RWPE1 (cell line): ENCODE results near the gene GP1BB.

ENCODE experiments used
- CTCF ChIA-PET: fragments of 350-600 bp; sonication (Branson Sonifier 250); formaldehyde crosslinking; extraction: SDS; loops from one replicate; lab custom pipeline; 2021; lab: Yijun Ruan, JAX
- POLR2A ChIA-PET: fragments of 400-600 bp; formaldehyde crosslinking; extraction: SDS; loops from one replicate; lab custom pipeline; 2020; ENCODE audit warnings: antibody characterized with exemption; ENCODE audit not compliant: low non-redundant PET; lab: Yijun Ruan, JAX
- DNase-seq: peaks from one replicate; pipeline ENCODE4 v3.0.0; 2012; ENCODE audit warnings: low spot score
- H3K27ac ChIP-seq: fragments of 450-650 bp; 2 replicates; pipeline ENCODE4 v1.5.1; 2017
- CTCF ChIP-seq: fragments of 450-650 bp; conservative IDR thresholded peaks from 2 replicates; pipeline ENCODE4 v1.5.1; 2017; ENCODE audit warnings: low read depth, mild to moderate bottlenecking

GP1BB gene

GRCh38 chr22:19753996-19754700, 30.8 kb downstream of the GP1BB start:
- no peak for TF ChIP-seq CTCF
- H3K27ac ChIP-seq, result no peak overlapping the region
- POLR2A ChIA-PET, result no interaction called here
- CTCF ChIA-PET, result interaction anchor here (1.3 kb wide), 1 partner anchor 23 kb away, joined by 6 read pairs; no protein-coding TSS in a partner anchor
- no peak for DNase-seq

GRCh38 chr22:19754701-19755144, 31.4 kb downstream of the GP1BB start:
- ChIA-PET CTCF (no interaction called here), POLR2A (no interaction called here)
- no peak for DNase-seq
- no peak for TF ChIP-seq CTCF
- no peak overlapping the region for H3K27ac ChIP-seq

DNA sequence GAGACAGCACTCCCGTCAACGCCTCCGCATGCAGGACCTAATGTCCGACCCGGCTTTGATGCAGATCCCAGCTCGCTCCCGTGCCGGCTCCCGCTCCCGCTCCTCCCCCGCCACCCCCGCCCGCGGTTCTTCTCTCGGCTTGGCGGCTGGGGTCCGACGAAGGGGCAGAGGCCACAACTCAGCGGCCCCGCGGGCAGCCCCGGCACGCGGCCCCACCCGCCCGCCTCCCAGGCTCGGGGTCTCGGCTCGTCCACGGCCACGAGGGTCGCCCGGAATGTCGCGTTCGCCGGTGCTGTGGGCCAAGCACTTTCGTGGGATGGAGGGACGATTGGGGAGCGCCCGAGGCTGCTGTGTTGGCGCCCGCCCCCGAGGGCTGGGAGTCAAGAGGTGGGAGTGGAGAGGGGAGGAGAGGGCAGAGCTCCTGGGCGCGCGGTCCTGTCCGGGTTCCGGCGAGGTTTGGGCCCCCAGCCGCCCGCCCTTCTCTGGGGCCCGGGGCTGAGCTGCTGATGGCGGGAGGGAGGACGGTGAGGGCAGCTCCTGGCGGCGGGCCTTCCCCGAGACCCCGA, 31.9 kb downstream of the GP1BB start:
- no peak for DNase-seq
- POLR2A ChIA-PET, result no interaction called here
- no peak overlapping the region for H3K27ac ChIP-seq
- CTCF ChIA-PET, result no interaction called here
- no peak for TF ChIP-seq CTCF

GRCh38 chr22:19755722-19756287, 32.5 kb downstream of the GP1BB start:
- no peak for TF ChIP-seq CTCF
- H3K27ac ChIP-seq, result no peak overlapping the region
- no peak for DNase-seq
- ChIA-PET POLR2A (no interaction called here), CTCF (interaction anchor here (0.5 to 1.2 kb wide), 10 partner anchors 10 to 156 kb away, joined by 3 to 12 read pairs (median 5); no protein-coding TSS in a partner anchor)

DNA sequence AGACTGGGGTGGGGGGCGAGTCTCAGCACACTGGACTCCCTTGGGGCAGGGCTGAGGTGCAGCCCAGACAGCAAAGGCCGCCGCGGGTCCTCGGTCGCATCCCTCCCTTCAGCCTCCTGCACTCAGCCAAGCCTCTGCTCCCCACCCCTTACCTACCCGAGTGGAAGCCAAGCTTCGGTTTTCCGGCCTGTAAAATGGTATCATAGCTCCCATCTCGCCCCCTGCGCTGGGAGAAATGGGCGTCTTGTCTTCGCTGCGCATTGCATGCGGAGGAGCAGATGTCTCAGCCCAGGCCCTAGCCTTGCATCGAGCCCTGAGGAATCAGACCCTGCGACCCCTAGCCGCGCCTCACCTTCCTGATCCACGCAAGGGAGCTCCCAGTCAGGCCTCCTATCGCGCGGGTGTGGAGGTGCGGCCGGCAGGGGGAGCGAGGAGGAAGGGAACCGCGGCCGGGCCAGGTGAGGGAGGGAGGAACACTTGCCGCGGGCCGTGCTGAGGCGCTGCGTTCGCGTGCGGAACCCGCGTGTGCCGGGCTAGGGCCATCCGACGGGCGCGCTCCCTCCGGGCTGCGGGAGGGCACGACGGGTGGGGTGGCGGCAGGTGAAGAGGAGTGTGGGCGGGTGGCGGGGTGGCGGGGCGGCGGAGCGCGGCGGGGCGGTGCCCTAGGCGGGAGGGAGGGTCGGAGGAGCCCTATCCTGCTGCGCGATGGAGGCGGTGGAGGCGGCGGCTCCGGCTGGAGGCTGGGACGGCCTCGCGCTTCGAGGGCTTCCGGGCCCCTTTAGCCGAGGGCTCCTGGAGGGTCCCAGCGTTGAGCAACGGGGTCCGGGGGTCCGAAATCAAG, 33.2 kb downstream of the GP1BB start:
- DNase-seq, result peak; percentile 67
- peak; percentile 83 for TF ChIP-seq CTCF
- CTCF ChIA-PET, result interaction anchor here (0.5 to 1.2 kb wide), 11 partner anchors 10 to 155 kb away, joined by 3 to 12 read pairs (median 5); no protein-coding TSS in a partner anchor

More for the DNA sequence above, 33.2 kb downstream of the GP1BB start:
- peak overlapping the region; percentile 61 for H3K27ac ChIP-seq
- POLR2A ChIA-PET, result no interaction called here
